ENCODE results near the gene SEMA7A.

SEMA7A gene

DNA sequence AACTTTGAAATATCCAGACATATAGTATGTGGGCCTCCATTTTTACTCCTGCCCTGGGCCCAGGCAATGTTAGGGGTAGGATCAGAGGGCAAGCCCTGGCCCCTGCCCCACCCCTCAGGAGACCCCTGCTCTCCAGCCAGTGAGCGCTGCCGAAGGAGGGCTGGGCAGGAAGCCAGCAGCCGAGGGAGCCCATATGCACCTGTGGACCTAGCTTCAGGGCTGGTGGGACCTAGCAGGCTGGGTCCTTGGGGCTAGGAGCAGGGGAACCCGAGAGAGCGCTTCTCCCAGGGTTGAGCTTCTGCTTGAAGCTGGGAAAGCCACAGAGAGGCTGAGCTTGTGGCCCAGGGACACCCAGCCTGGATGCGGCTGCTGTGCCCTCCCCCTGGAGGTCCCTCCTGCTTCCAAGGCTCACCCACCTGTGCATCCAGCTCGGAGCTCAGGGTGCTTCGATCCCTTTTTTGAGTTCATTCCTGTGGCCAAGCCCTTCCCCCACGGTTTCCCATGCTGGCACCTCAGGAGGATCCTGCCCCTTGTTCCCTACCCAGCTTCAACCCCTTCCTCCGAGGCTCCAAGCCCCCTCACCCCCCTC lies 45.3 kb downstream of the SEMA7A start:
- H3K27me3 ChIP-seq (ENCODE audit: control insufficient read depth, insufficient read depth, low read length) = no peaks in the 10 kb centered on the region
- no peak overlapping the region for H3K9ac ChIP-seq (ENCODE audit: low read length)
- no peak overlapping the region for H3K4me3 ChIP-seq (ENCODE audit: low read length)
- H3K36me3 ChIP-seq (ENCODE audit: control insufficient read depth, insufficient read depth, low read length) = no peaks in the 10 kb centered on the region
- no peak overlapping the region for H3K27ac ChIP-seq (ENCODE audit: low read depth, low read length)
- H3K4me1 ChIP-seq (ENCODE audit: control insufficient read depth, insufficient read depth, low read length) = no peaks in the 10 kb centered on the region

GRCh38 chr15:74387621-74388362 lies 46.0 kb downstream of the SEMA7A start:
- H3K27ac ChIP-seq (ENCODE audit: low read depth, low read length) = no peak overlapping the region
- H3K36me3 ChIP-seq (ENCODE audit: control insufficient read depth, insufficient read depth, low read length) = no peaks in the 10 kb centered on the region
- no peaks in the 10 kb centered on the region for H3K4me1 ChIP-seq (ENCODE audit: control insufficient read depth, insufficient read depth, low read length)
- no peaks in the 10 kb centered on the region for H3K27me3 ChIP-seq (ENCODE audit: control insufficient read depth, insufficient read depth, low read length)
- no peak overlapping the region for H3K4me3 ChIP-seq (ENCODE audit: low read length)
- H3K9ac ChIP-seq (ENCODE audit: low read length) = no peak overlapping the region

DNA sequence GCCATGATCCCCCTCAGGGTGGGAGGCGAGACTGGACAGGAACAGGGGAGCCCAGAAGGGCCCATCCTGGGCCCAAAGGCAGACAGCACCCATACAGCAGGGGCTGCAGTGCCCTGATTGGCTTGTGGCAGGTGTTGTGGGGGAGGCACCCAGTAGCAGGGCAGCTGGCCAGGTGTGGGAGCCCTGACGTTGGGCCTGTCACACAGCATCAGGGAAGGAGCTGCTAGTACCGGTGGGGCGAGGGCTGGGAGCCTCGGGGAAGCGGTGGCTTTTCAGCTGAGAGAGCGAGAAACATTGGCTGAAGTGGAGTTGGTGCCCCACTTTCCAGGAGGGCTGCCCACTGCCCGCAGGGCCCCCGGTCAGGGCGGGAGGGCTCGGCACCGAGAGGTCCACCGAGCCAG lies 46.6 kb downstream of the SEMA7A start:
- Histone ChIP-seq H3K36me3 (ENCODE audit: control insufficient read depth, insufficient read depth, low read length) (no peaks in the 10 kb centered on the region), H3K9ac (ENCODE audit: low read length) (no peak overlapping the region), H3K4me1 (ENCODE audit: control insufficient read depth, insufficient read depth, low read length) (no peaks in the 10 kb centered on the region)

GRCh38 chr15:74386496-74387140 lies 47.1 kb downstream of the SEMA7A start:
- no peaks in the 10 kb centered on the region for H3K27me3 ChIP-seq (ENCODE audit: control insufficient read depth, insufficient read depth, low read length)
- H3K36me3 ChIP-seq (ENCODE audit: control insufficient read depth, insufficient read depth, low read length) = no peaks in the 10 kb centered on the region
- H3K9ac ChIP-seq (ENCODE audit: low read length) = no peak overlapping the region
- no peaks in the 10 kb centered on the region for H3K4me1 ChIP-seq (ENCODE audit: control insufficient read depth, insufficient read depth, low read length)
- no peak overlapping the region for H3K27ac ChIP-seq (ENCODE audit: low read depth, low read length)
- H3K4me3 ChIP-seq (ENCODE audit: low read length) = no peak overlapping the region

More for the DNA sequence above, 46.6 kb downstream of the SEMA7A start:
- H3K27me3 ChIP-seq (ENCODE audit: control insufficient read depth, insufficient read depth, low read length) = no peaks in the 10 kb centered on the region
- no peak overlapping the region for H3K27ac ChIP-seq (ENCODE audit: low read depth, low read length)
- H3K4me3 ChIP-seq (ENCODE audit: low read length) = no peak overlapping the region

GRCh38 chr15:74385733-74386132 lies 48.0 kb downstream of the SEMA7A start:
- Histone ChIP-seq H3K9ac (ENCODE audit: low read length) (no peak overlapping the region), H3K27ac (ENCODE audit: low read depth, low read length) (no peak overlapping the region), H3K27me3 (ENCODE audit: control insufficient read depth, insufficient read depth, low read length) (no peaks in the 10 kb centered on the region), H3K4me1 (ENCODE audit: control insufficient read depth, insufficient read depth, low read length) (no peaks in the 10 kb centered on the region), H3K4me3 (ENCODE audit: low read length) (no peak overlapping the region), H3K36me3 (ENCODE audit: control insufficient read depth, insufficient read depth, low read length) (no peaks in the 10 kb centered on the region)

DNA sequence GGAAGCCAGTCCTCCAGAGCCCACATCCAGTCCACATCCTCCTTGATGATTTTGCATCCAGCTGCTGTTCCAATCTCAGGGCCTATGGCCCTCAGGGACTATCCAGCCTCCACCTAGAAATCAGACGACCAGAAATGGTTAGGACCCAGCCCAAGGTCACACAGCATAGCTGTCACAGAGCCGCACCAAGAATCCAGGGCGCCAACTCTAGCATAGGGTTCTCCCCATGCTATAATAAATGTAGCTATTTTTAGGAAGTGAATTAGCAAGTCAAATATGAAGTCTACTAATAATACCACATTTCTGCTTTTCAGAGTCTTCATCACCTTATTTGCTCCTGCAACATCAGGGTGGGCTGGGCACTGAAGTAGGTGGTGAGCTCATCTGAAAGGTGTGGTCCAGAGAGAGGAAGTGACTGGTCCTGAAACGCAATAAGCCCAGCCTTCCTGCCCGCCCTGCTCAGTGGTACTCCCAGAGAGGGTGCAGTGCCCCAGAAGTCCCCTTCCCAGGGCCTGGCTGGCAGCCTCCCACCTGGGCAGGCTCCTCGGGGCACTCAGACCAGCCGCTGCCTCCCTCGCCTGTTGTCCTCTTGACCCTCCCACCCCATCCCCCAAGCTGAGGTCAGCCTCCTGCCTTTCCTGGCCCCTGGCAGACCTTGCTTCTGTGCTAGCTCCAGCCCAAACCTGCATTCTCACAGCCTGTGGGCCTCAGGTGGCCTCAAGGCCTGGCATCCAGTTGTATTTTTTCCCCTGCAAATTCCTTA lies 48.7 kb downstream of the SEMA7A start:
- Histone ChIP-seq H3K9ac (ENCODE audit: low read length) (no peak overlapping the region), H3K36me3 (ENCODE audit: control insufficient read depth, insufficient read depth, low read length) (no peaks in the 10 kb centered on the region), H3K27me3 (ENCODE audit: control insufficient read depth, insufficient read depth, low read length) (no peaks in the 10 kb centered on the region), H3K4me3 (ENCODE audit: low read length) (no peak overlapping the region), H3K27ac (ENCODE audit: low read depth, low read length) (no peak overlapping the region), H3K4me1 (ENCODE audit: control insufficient read depth, insufficient read depth, low read length) (no peaks in the 10 kb centered on the region)

DNA sequence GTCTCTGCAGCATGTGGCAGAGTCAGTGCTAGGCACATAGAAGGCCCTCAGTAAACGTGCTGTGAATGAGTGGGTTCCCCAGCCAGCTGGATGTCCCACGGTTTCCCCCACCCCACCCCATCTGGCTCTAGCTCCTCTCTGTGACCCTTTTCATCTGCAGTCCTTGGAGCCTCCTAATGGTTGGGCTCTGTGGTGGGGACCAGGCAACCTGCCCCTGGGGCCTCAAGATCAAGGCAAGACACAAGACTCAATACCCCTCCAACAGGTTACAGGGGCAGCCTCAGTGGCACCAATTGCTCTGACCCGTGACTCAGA lies 49.2 kb downstream of the SEMA7A start:
- no peaks in the 10 kb centered on the region for H3K27me3 ChIP-seq (ENCODE audit: control insufficient read depth, insufficient read depth, low read length)
- no peak overlapping the region for H3K9ac ChIP-seq (ENCODE audit: low read length)
- no peak overlapping the region for H3K27ac ChIP-seq (ENCODE audit: low read depth, low read length)
- no peaks in the 10 kb centered on the region for H3K36me3 ChIP-seq (ENCODE audit: control insufficient read depth, insufficient read depth, low read length)
- no peak overlapping the region for H3K4me3 ChIP-seq (ENCODE audit: low read length)
- no peaks in the 10 kb centered on the region for H3K4me1 ChIP-seq (ENCODE audit: control insufficient read depth, insufficient read depth, low read length)

DNA sequence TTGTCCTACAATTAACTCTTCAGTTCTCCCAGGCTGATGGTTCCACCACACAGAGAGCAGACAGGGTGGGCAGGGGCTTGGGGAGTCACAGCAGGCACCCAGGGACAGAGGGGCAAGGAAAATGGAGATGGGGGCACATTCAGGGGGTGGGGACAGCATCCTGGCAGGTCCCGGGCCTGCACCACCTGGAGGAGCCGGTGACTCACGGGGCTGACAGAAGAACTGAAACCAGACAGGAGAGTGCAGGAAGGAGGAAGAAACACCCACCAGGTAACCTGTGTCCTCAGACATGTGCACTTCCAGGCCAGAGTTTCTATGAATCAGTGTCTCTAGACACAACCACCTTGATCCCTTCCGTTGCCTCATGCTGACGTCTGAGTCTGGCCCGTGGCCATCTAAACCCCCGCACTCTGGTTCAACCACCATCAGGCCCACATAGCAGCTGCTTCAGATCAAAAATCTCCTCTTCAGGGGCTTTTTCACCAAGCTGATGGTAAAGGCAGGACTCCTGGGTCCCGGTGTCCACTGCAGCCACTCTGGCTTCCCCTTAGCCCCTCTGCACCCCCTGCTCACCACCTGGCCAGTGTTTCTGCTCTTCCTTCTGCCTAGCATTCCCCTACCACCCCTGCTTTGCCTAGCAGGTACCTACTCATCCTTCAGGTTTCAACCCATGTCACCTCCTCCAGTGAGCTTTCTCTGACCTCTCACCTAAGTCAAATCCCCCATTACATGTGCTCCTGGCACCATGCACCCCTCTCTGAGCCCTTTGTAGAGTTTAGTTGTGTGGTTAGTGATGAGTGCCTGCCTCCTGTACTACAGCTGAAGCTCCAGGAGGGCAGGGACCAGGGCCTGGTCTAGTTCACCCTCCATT lies 49.8 kb downstream of the SEMA7A start:
- Histone ChIP-seq H3K27me3 (ENCODE audit: control insufficient read depth, insufficient read depth, low read length) (no peaks in the 10 kb centered on the region), H3K36me3 (ENCODE audit: control insufficient read depth, insufficient read depth, low read length) (no peaks in the 10 kb centered on the region), H3K4me1 (ENCODE audit: control insufficient read depth, insufficient read depth, low read length) (no peaks in the 10 kb centered on the region), H3K27ac (ENCODE audit: low read depth, low read length) (no peak overlapping the region), H3K4me3 (ENCODE audit: low read length) (no peak overlapping the region), H3K9ac (ENCODE audit: low read length) (no peak overlapping the region)

GRCh38 chr15:74383286-74383685 lies 50.5 kb downstream of the SEMA7A start:
- Histone ChIP-seq H3K4me3 (ENCODE audit: low read length) (no peak overlapping the region), H3K9ac (ENCODE audit: low read length) (no peak overlapping the region), H3K4me1 (ENCODE audit: control insufficient read depth, insufficient read depth, low read length) (no peaks in the 10 kb centered on the region), H3K36me3 (ENCODE audit: control insufficient read depth, insufficient read depth, low read length) (no peaks in the 10 kb centered on the region), H3K27ac (ENCODE audit: low read depth, low read length) (no peak overlapping the region), H3K27me3 (ENCODE audit: control insufficient read depth, insufficient read depth, low read length) (no peaks in the 10 kb centered on the region)

DNA sequence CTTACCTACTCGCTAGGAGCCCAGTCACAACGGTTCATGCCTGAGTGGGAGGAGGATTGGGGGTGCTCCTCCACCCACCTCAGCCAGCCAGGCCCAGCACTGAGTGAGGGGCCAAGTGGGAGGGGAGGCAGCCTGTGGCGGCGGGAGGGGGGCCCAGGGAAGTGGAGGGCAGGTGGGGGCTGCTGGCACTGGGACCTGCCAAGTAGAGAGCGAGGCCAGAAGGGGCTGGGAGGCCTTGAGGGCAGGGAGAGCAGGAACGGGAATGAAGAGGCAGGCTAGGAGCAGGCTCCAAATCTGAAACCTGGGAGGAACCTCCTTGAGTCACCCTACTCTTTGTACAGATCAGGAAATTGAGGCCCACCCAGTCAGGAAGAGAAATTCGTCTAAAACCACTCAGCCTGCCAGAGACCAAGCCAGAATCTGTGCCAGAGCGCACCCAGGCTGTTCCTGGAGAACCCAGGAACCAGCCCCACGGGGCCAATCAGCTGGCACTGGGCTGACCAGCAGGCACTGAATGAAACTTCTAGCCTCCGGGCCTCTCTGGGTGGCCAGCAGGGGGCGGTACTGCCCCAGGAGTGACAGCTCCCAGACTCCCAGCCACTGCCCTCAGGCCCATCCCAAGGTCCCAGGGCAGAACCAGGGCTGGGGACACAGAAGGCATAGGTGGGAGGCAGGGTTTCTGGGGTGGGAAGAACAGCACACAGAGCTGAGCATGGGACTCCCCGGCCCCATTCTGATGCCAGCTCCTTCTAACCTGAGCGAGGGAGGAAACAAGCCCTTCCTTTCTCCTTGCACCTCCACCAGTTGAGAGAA lies 51.5 kb downstream of the SEMA7A start:
- Histone ChIP-seq H3K27ac (ENCODE audit: low read depth, low read length) (no peak overlapping the region), H3K4me1 (ENCODE audit: control insufficient read depth, insufficient read depth, low read length) (no peaks in the 10 kb centered on the region), H3K27me3 (ENCODE audit: control insufficient read depth, insufficient read depth, low read length) (no peaks in the 10 kb centered on the region), H3K9ac (ENCODE audit: low read length) (no peak overlapping the region), H3K36me3 (ENCODE audit: control insufficient read depth, insufficient read depth, low read length) (no peaks in the 10 kb centered on the region), H3K4me3 (ENCODE audit: low read length) (no peak overlapping the region)

GRCh38 chr15:74381481-74381880 lies 52.3 kb downstream of the SEMA7A start:
- no peaks in the 10 kb centered on the region for H3K27me3 ChIP-seq (ENCODE audit: control insufficient read depth, insufficient read depth, low read length)
- H3K4me3 ChIP-seq (ENCODE audit: low read length) = no peak overlapping the region
- no peaks in the 10 kb centered on the region for H3K4me1 ChIP-seq (ENCODE audit: control insufficient read depth, insufficient read depth, low read length)
- H3K27ac ChIP-seq (ENCODE audit: low read depth, low read length) = no peak overlapping the region
- no peak overlapping the region for H3K9ac ChIP-seq (ENCODE audit: low read length)
- no peaks in the 10 kb centered on the region for H3K36me3 ChIP-seq (ENCODE audit: control insufficient read depth, insufficient read depth, low read length)
